H1 (cell line): Measurements from ENCODE around the gene GBP7. TPM values are rescaled to one million over a fixed set of nuclear protein-coding genes. Genes with fewer than 3 reads are reported as not detected.

Experiments used
- CTCF ChIA-PET: fragments of 300-600 bp; sonication (Branson Sonifier 250); formaldehyde crosslinking; loops from one replicate; lab custom pipeline; 2021; ENCODE audit not compliant: partially characterized antibody; lab: Charles Lee
- POLR2A ChIA-PET: fragments of 300-600 bp; sonication (Branson Sonifier 250); formaldehyde crosslinking; loops from one replicate; lab custom pipeline; 2021; ENCODE audit warnings: inconsistent platforms; ENCODE audit not compliant: partially characterized antibody; lab: Charles Lee
- DNase-seq, 2 experiments: peaks; one replicate each; pipeline versions ENCODE4 v3.0.0 to v3.0.0-alpha.2; 2010 to 2022; ENCODE audit warnings: low spot score in 2 of 2, low read depth in 1 of 2, mixed read lengths in 1 of 2
- FAIRE-seq: peaks from 2 replicates; lab custom pipeline; 2011; peaks lifted over from hg19 to GRCh38; lab: Jason Lieb, UNC
- H2AFZ ChIP-seq: 2 replicates; pipeline ENCODE4 v1.8.1; 2012; ENCODE audit warnings: low read length, inconsistent platforms
- H2AK5ac ChIP-seq: 2 replicates; pipeline ENCODE4 v1.6.1; 2013; ENCODE audit warnings: low read depth, low read length
- H2BK120ac ChIP-seq: replicated peaks from 2 replicates; pipeline ENCODE3; 2013; ENCODE audit warnings: low read depth, low read length, inconsistent platforms
- H2BK12ac ChIP-seq: 2 replicates; pipeline ENCODE4 v1.6.1; 2013; ENCODE audit warnings: low read depth, low read length
- H2BK15ac ChIP-seq: 2 replicates; pipeline ENCODE4 v1.6.1; 2013; ENCODE audit warnings: low read length
- H2BK20ac ChIP-seq: 2 replicates; pipeline ENCODE4 v1.6.1; 2013; ENCODE audit warnings: low read length
- H2BK5ac ChIP-seq: 2 replicates; pipeline ENCODE4 v1.6.1; 2013; ENCODE audit warnings: low read depth, low read length
- H3K14ac ChIP-seq: 2 replicates; pipeline ENCODE4 v1.6.1; 2013; ENCODE audit warnings: inconsistent platforms; ENCODE audit not compliant: insufficient read length
- H3K18ac ChIP-seq: 2 replicates; pipeline ENCODE4 v1.6.1; 2013; ENCODE audit warnings: low read length; ENCODE audit errors: extremely low read depth
- H3K23ac ChIP-seq: 2 replicates; pipeline ENCODE4 v1.6.1; 2013; ENCODE audit warnings: inconsistent platforms; ENCODE audit not compliant: insufficient read length
- H3K23me2 ChIP-seq: 2 replicates; pipeline ENCODE4 v1.6.1; 2013; ENCODE audit warnings: low read depth, low read length
- H3K27ac ChIP-seq: 2 replicates; pipeline ENCODE4 v1.6.1; 2011; ENCODE audit warnings: low read depth, low read length, inconsistent platforms
- H3K27me3 ChIP-seq, 4 experiments: replicated peaks in 1 of 4; 1 replicate in 1 of 4; 2 replicates in 3 of 4; pipeline versions ENCODE4 v1.6.1 to v1.8.1; 2011 to 2013; ENCODE audit warnings: low read length in 3 of 4, mild to moderate bottlenecking in 3 of 4, inconsistent platforms in 2 of 4, mixed read lengths in 2 of 4, moderate library complexity in 1 of 4; ENCODE audit not compliant: control insufficient read depth in 3 of 4, insufficient read depth in 3 of 4; ENCODE audit errors: extremely low read depth in 1 of 4
- H3K36me3 ChIP-seq, 4 experiments: 2 replicates each; pipeline versions ENCODE4 v1.6.1 to v1.8.1; 2011 to 2013; ENCODE audit warnings: mild to moderate bottlenecking in 4 of 4, low read length in 3 of 4, moderate library complexity in 2 of 4, control low read depth in 1 of 4, inconsistent platforms in 1 of 4; ENCODE audit not compliant: insufficient read depth in 4 of 4, control insufficient read depth in 2 of 4
- H3K4ac ChIP-seq: replicated peaks from 2 replicates; pipeline ENCODE3; 2013; ENCODE audit warnings: low read length, low read depth, mixed read lengths, inconsistent platforms; ENCODE audit not compliant: insufficient read length
- H3K4me1 ChIP-seq, 4 experiments: replicated peaks in 1 of 4; 1 replicate in 1 of 4; 2 replicates in 3 of 4; pipeline versions ENCODE4 v1.6.1 to v1.8.1; 2011 to 2013; ENCODE audit warnings: low read length in 3 of 4, inconsistent platforms in 2 of 4, mixed read lengths in 1 of 4; ENCODE audit not compliant: insufficient read depth in 4 of 4, control insufficient read depth in 3 of 4
- H3K4me2 ChIP-seq, 2 experiments: 2 replicates each; pipeline versions ENCODE4 v1.6.1 to v1.8.1; 2011 to 2013; ENCODE audit warnings: low read depth in 2 of 2, low read length in 2 of 2, control low read depth in 1 of 2, inconsistent platforms in 1 of 2, mild to moderate bottlenecking in 1 of 2; ENCODE audit not compliant: insufficient read depth in 1 of 2
- H3K4me3 ChIP-seq, 4 experiments: fragments of 200-600, 300-600 bp in 1 of 4; sonication (generic), shearing (Covaris generic), sonication (Bioruptor Twin) in 1 of 4; 2 replicates each; pipeline versions ENCODE4 v1.5.1 to v1.8.1; 2011 to 2016; ENCODE audit warnings: low read length in 4 of 4, low read depth in 3 of 4, control low read depth in 2 of 4, inconsistent platforms in 2 of 4, mild to moderate bottlenecking in 2 of 4, mixed read lengths in 1 of 4, moderate library complexity in 1 of 4; ENCODE audit not compliant: insufficient read depth in 2 of 4; ENCODE audit errors: extremely low read depth in 1 of 4
- H3K56ac ChIP-seq: replicated peaks from 2 replicates; pipeline ENCODE3; 2013; ENCODE audit warnings: low read depth, mild to moderate bottlenecking, mixed read lengths, low read length, inconsistent platforms; ENCODE audit not compliant: insufficient read length
- H3K79me1 ChIP-seq: 2 replicates; pipeline ENCODE4 v1.6.1; 2013; ENCODE audit warnings: low read depth, low read length, control low read depth
- H3K79me2 ChIP-seq, 2 experiments: 2 replicates each; pipeline versions ENCODE4 v1.6.1 to v1.8.1; 2012 to 2013; ENCODE audit warnings: low read length in 2 of 2, mild to moderate bottlenecking in 2 of 2, inconsistent platforms in 1 of 2; ENCODE audit not compliant: insufficient read depth in 2 of 2, control insufficient read depth in 1 of 2
- H3K9ac ChIP-seq, 4 experiments: replicated peaks in 1 of 4; 1 replicate in 1 of 4; 2 replicates in 3 of 4; pipeline versions ENCODE4 v1.6.1 to v1.8.1; 2011 to 2013; ENCODE audit warnings: low read depth in 3 of 4, low read length in 3 of 4, control low read depth in 2 of 4, mild to moderate bottlenecking in 2 of 4, moderate library complexity in 2 of 4, inconsistent platforms in 1 of 4; ENCODE audit errors: extremely low read depth in 1 of 4
- H3K9me3 ChIP-seq, 2 experiments: 2 replicates each; pipeline versions ENCODE4 v1.6.1 to v1.8.1; 2012 to 2013; ENCODE audit warnings: mild to moderate bottlenecking in 2 of 2, moderate library complexity in 2 of 2, control low read depth in 1 of 2, inconsistent platforms in 1 of 2, low read depth in 1 of 2, low read length in 1 of 2, mixed read lengths in 1 of 2; ENCODE audit not compliant: insufficient read depth in 2 of 2
- H4K20me1 ChIP-seq, 2 experiments: replicated peaks in 1 of 2; 2 replicates each; pipeline versions ENCODE3 to v1.8.1; 2011 to 2013; ENCODE audit warnings: inconsistent platforms in 2 of 2, low read length in 2 of 2, mild to moderate bottlenecking in 1 of 2; ENCODE audit not compliant: insufficient read depth in 2 of 2, control insufficient read depth in 1 of 2
- H4K5ac ChIP-seq: 2 replicates; pipeline ENCODE4 v1.6.1; 2013; ENCODE audit warnings: low read length, low read depth, mixed read lengths, inconsistent platforms; ENCODE audit not compliant: insufficient read length
- H4K8ac ChIP-seq: 2 replicates; pipeline ENCODE4 v1.8.0; 2013; ENCODE audit warnings: mild to moderate bottlenecking, moderate library complexity, low read length, inconsistent platforms; ENCODE audit not compliant: insufficient read depth; ENCODE audit errors: extremely low read depth
- H4K91ac ChIP-seq: replicated peaks from 2 replicates; pipeline ENCODE3; 2013; ENCODE audit warnings: low read length, mixed read lengths, inconsistent platforms; ENCODE audit not compliant: insufficient read length
- ATF2 ChIP-seq: IDR thresholded peaks from 2 replicates; pipeline ENCODE4 v1.6.1; 2012; ENCODE audit warnings: low read length, inconsistent platforms
- CHD1 ChIP-seq: IDR thresholded peaks from 2 replicates; pipeline ENCODE4 v1.6.1; 2012; ENCODE audit warnings: low read depth, low read length, improper control_type of control experiment
- JUN ChIP-seq: IDR thresholded peaks from 2 replicates; pipeline ENCODE4 v1.6.1; 2011; ENCODE audit warnings: low read depth, mild to moderate bottlenecking, improper control_type of control experiment, low read length
- RBBP5 ChIP-seq: IDR thresholded peaks from 2 replicates; pipeline ENCODE4 v1.7.1; 2012; ENCODE audit warnings: low read depth, mild to moderate bottlenecking, inconsistent platforms, low read length, moderate library complexity, borderline replicate concordance
- RXRA ChIP-seq: IDR thresholded peaks from 2 replicates; pipeline ENCODE4 v1.6.1; 2011; ENCODE audit warnings: low read depth, mild to moderate bottlenecking, low read length, moderate library complexity; ENCODE audit not compliant: insufficient read depth
- SP2 ChIP-seq: IDR thresholded peaks from 2 replicates; pipeline ENCODE4 v1.6.1; 2012; ENCODE audit warnings: mild to moderate bottlenecking, low read length, inconsistent platforms
- TAF7 ChIP-seq: optimal IDR thresholded peaks from 2 replicates; pipeline ENCODE3; 2011; ENCODE audit warnings: low read depth, mild to moderate bottlenecking, inconsistent platforms, low read length, moderate library complexity, borderline replicate concordance
- TBP ChIP-seq: IDR thresholded peaks from 2 replicates; pipeline ENCODE4 v1.6.1; 2011; ENCODE audit warnings: low read depth, low read length, improper control_type of control experiment
- TEAD4 ChIP-seq: IDR thresholded peaks from 2 replicates; pipeline ENCODE4 v1.6.1; 2012; ENCODE audit warnings: low read depth, low read length, inconsistent platforms, mixed read lengths
- USF2 ChIP-seq: IDR thresholded peaks from 2 replicates; pipeline ENCODE4 v1.6.1; 2011; ENCODE audit warnings: low read length, improper control_type of control experiment
- ZNF274 ChIP-seq: IDR thresholded peaks from 2 replicates; pipeline ENCODE4 v1.7.0; 2012; ENCODE audit warnings: low read length, borderline replicate concordance; ENCODE audit errors: extremely low read depth
- WGBS, 2 experiments: shearing (Covaris generic) in 1 of 2; methylation state at CpG; one replicate each; pipeline versions ENCODE4 v1.1.6 to v1.1.7; 2013 to 2015; ENCODE audit warnings: low lambda C conversion rate in 2 of 2, mixed read lengths in 2 of 2, inconsistent platforms in 1 of 2, low coverage in 1 of 2, missing lambda C conversion rate in 1 of 2; ENCODE audit not compliant: insufficient replicate concordance in 2 of 2, insufficient coverage in 1 of 2, insufficient read length in 1 of 2; ENCODE audit errors: extremely low coverage in 1 of 2, missing lambda C conversion rate in 1 of 2; 5-methylcytosine and 5-hydroxymethylcytosine counted together
- polyA plus RNA-seq, 7 experiments: library from polyadenylated mRNA; depleted of rRNA in 3 of 7; stranded (reverse) in 5 of 7; unstranded in 2 of 7; fragments of >200 nt in 5 of 7; fragments of 200-250 nt in 2 of 7; gene quantifications; 1 replicate in 5 of 7; 2 replicates in 1 of 7; 4 replicates in 1 of 7; pipeline versions ENCODE4 v1.2.1 to v1.2.3, GENCODE V29; 2011 to 2013; ENCODE audit warnings: missing spikeins in 2 of 7, mixed read lengths in 2 of 7
- total RNA-seq: library from RNA; stranded (reverse); fragmentation: NEBNext Ultra II Directional; extraction: Animal tissue kit (Norgen Biotek cat#: 25700); gene quantifications from 2 replicates; pipeline ENCODE4 v1.2.1, GENCODE V29; 2021

Gene GBP7
- total and polyA plus RNA-seq, 2 of the 8 experiments (the other 6 are each of a cell fraction or from before 2014, with no cell fraction given), result not detected

- Histone ChIP-seq H4K5ac (no peak overlapping the region), H2AFZ (no peak overlapping the region), H3K79me1 (no peaks in the 10 kb centered on the region), H2BK5ac (no peak overlapping the region), H3K27me3 (no peaks in the 10 kb centered on the region), H4K8ac (no peak overlapping the region), H4K91ac (no peak overlapping the region), H4K20me1 (no peaks in the 10 kb centered on the region), H3K4me3 (no peak overlapping the region), H3K23me2 (no peaks in the 10 kb centered on the region), H3K4me2 (no peak overlapping the region), H3K9me3 (no peaks in the 10 kb centered on the region), H2AK5ac (no peak overlapping the region), H3K9ac (no peak overlapping the region), H3K27ac (no peak overlapping the region), H3K23ac (no peak overlapping the region), H2BK12ac (no peak overlapping the region), H3K4me1 (no peaks in the 10 kb centered on the region), H3K56ac (no peak overlapping the region), H2BK15ac (no peak overlapping the region), H3K36me3 (no peaks in the 10 kb centered on the region), H3K14ac (no peak overlapping the region), H3K4ac (no peak overlapping the region), H2BK120ac (no peak overlapping the region), H3K79me2 (no peaks in the 10 kb centered on the region), H2BK20ac (no peak overlapping the region), H3K18ac (no peak overlapping the region)
- ChIA-PET POLR2A (no interaction called here), CTCF (no interaction called here)
- DNase-seq, result no peak
- WGBS, 2 experiments, result 91% methylated on average over 4 of the region's 4 CpGs; no CpG with 5 or more reads in 1 of the 2 experiments
- FAIRE-seq, result no peak
- no peak for TF ChIP-seq ATF2
- no peak for TF ChIP-seq ZNF274
- TF ChIP-seq CHD1, result no peak
- TF ChIP-seq TBP, result no peak
- no peak for TF ChIP-seq RXRA
- no peak for TF ChIP-seq TAF7
- TF ChIP-seq USF2, result no peak
- TF ChIP-seq RBBP5, result no peak
- no peak for TF ChIP-seq JUN
- no peak for TF ChIP-seq TEAD4
- no peak for TF ChIP-seq SP2
These were observed 3.2 kb downstream of the GBP7 start for GRCh38 chr1:89172468-89173143.
